Embryonic facial prominence (tissue), 1 donor: ENCODE measurements around the gene GRIP1.

ENCODE experiments used
- DNase-seq: peaks from one replicate; pipeline ENCODE4 v3.0.0-alpha.2; 2016; ENCODE audit errors: extremely low spot score

GRIP1 gene

GRCh38 chr12:66598608-66599007 is 80.3 kb downstream of the GRIP1 start:
- DNase-seq, result no peak

- DNase-seq, result no peak
These were observed 80.8 kb downstream of the GRIP1 start for GRCh38 chr12:66598079-66598478.

- no peak for DNase-seq
These were observed 82.7 kb downstream of the GRIP1 start for GRCh38 chr12:66596199-66596598.

GRCh38 chr12:66594688-66595087 is 84.2 kb downstream of the GRIP1 start:
- no peak for DNase-seq

GRCh38 chr12:66590275-66590985 is 88.4 kb downstream of the GRIP1 start:
- no peak for DNase-seq

GRCh38 chr12:66589095-66589494 is 89.8 kb downstream of the GRIP1 start:
- no peak for DNase-seq

- DNase-seq, result no peak
These were observed 91.0 kb downstream of the GRIP1 start for GRCh38 chr12:66587912-66588311.

- no peak for DNase-seq
These were observed 94.2 kb downstream of the GRIP1 start for GRCh38 chr12:66584673-66585072.

- no peak for DNase-seq
These were observed 105.3 kb downstream of the GRIP1 start for GRCh38 chr12:66573605-66574004.

GRCh38 chr12:66572845-66573244 is 106.0 kb downstream of the GRIP1 start:
- DNase-seq, result no peak

GRCh38 chr12:66571361-66571915 is 107.4 kb downstream of the GRIP1 start:
- no peak for DNase-seq

- DNase-seq, result no peak
These were observed 115.7 kb downstream of the GRIP1 start for GRCh38 chr12:66563220-66563619.

- no peak for DNase-seq
These were observed 123.8 kb downstream of the GRIP1 start for GRCh38 chr12:66555113-66555512.

- DNase-seq, result no peak
These were observed 126.2 kb downstream of the GRIP1 start for GRCh38 chr12:66552716-66553115.

- no peak for DNase-seq
These were observed 128.2 kb downstream of the GRIP1 start for GRCh38 chr12:66550626-66551025.

GRCh38 chr12:66549050-66549389 is 129.9 kb downstream of the GRIP1 start:
- DNase-seq, result no peak

GRCh38 chr12:66548338-66549049 is 130.4 kb downstream of the GRIP1 start:
- no peak for DNase-seq

- no peak for DNase-seq
These were observed 137.4 kb downstream of the GRIP1 start for GRCh38 chr12:66541426-66541825.

GRCh38 chr12:66539431-66539830 is 139.4 kb downstream of the GRIP1 start:
- no peak for DNase-seq

GRCh38 chr12:66538970-66539369 is 139.9 kb downstream of the GRIP1 start:
- no peak for DNase-seq

GRCh38 chr12:66537876-66538275 is 141.0 kb downstream of the GRIP1 start:
- DNase-seq, result no peak

- no peak for DNase-seq
These were observed 145.1 kb downstream of the GRIP1 start for GRCh38 chr12:66533767-66534166.

GRCh38 chr12:66531766-66532165 is 147.1 kb downstream of the GRIP1 start:
- no peak for DNase-seq
